ENCODE results near the gene SLC30A2.

Gene SLC30A2

GRCh38 chr1:25993197-25993951, 52.5 kb downstream of the SLC30A2 start:
- no peak for DNase-seq

- no peak for DNase-seq
Observed at GRCh38 chr1:25992689-25993171, 53.2 kb downstream of the SLC30A2 start.

GRCh38 chr1:25991937-25992688, 53.8 kb downstream of the SLC30A2 start:
- DNase-seq = peak; percentile 38

GRCh38 chr1:25990702-25991395, 55.1 kb downstream of the SLC30A2 start:
- no peak for DNase-seq

- no peak for DNase-seq
Observed at GRCh38 chr1:25990251-25990650, 55.7 kb downstream of the SLC30A2 start.

- DNase-seq = no peak
Observed at GRCh38 chr1:25989440-25990234, 56.3 kb downstream of the SLC30A2 start.

GRCh38 chr1:25987951-25988350, 58.0 kb downstream of the SLC30A2 start:
- DNase-seq = peak; percentile 30
